Measurements from ENCODE around the gene NUDT21. TPM values are rescaled to one million over a fixed set of nuclear protein-coding genes. Genes with fewer than 3 reads are reported as not detected.

The NUDT21 gene
- total RNA-seq, 8 experiments from 2014 or later = 32.7 to 149 (median 109) TPM

DNA sequence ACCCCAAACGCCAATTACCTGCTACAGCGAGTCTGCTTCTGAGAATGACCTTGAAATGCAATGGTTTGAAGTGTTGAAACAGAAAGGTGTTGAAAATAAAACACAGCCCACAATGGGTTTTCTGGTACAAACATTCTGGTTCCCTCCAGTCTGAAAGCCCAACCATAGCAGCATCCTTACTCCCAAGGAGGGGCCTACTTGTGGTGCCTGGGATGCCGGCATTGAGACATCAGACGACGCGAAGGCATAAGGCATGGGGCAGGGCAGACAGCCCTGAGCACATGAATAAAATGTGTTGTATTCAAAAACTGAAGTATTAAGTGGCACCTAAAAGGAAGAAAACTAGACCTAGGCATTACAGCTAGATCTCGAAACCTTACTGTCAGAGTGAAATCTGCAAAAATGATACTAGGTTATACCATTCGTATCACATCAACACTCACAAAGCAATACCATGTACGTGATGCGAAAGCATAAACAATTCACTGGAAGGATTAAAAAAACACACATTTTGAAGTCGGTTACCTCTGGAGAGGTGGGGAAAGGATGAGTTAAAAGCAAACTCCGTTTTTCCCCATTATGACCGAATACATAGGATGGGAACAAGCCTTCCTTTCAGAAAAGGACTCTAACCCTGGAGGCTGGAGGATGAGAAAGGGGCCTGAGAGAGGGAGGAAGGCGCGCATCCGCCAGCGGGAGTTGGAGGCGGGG, 702 bp downstream of the NUDT21 start:
- in situ Hi-C loops (cut with MboI; ENCODE audit: low pct_unique_long_range_greater_than_20kb in 2 of 9, low sequenced_read_pairs in 9 of 9, unreplicated experiment in 9 of 9) = no loop called here
- ATAC-seq (replicated peaks in 6 of 8) = peak in 2 of 8 experiments; percentile 33 to 39
- H3K27ac ChIP-seq = peak overlapping the region; percentile 81 to 98
- WGBS, 10 experiments = 0 to 62% (median 5%) methylated on average over 1 to 15 of the region's 18 CpGs; no CpG with 5 or more reads in 2 of the 10 experiments
- H3K4me3 ChIP-seq = peak overlapping the region; percentile 83 to 97 (median 90)
- H3K4me1 ChIP-seq (replicated peaks in 1 of 2) = peaks cover 14 to 27% of the 10 kb centered on the region in 2 donors

DNA sequence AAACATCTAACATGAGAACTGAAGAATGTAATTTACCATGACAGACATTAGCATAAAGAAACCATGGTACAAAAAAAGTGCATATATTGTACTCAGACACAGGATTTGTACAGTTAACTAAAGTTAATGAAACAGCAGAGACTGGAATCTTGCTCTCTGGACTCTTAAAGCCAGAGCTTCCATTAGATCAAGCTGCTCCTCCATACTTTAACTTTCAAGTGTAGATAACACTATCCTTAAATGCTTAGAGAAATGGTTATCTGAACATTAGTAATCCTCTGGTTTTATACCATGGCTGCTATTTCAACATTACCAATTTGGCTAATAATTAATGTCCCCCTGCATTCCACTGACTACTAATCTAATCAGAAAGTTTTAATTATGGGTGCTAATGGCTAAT, 3.1 kb downstream of the NUDT21 start:
- no peak for ATAC-seq (replicated peaks in 6 of 8)
- Histone ChIP-seq H3K27ac (no peak overlapping the region), H3K4me1 (replicated peaks in 1 of 2) (peaks cover 14 to 27% of the 10 kb centered on the region in 2 donors), H3K4me3 (no peak overlapping the region)
- in situ Hi-C loops (cut with MboI; ENCODE audit: low pct_unique_long_range_greater_than_20kb in 2 of 9, low sequenced_read_pairs in 9 of 9, unreplicated experiment in 9 of 9) = no loop called here

DNA sequence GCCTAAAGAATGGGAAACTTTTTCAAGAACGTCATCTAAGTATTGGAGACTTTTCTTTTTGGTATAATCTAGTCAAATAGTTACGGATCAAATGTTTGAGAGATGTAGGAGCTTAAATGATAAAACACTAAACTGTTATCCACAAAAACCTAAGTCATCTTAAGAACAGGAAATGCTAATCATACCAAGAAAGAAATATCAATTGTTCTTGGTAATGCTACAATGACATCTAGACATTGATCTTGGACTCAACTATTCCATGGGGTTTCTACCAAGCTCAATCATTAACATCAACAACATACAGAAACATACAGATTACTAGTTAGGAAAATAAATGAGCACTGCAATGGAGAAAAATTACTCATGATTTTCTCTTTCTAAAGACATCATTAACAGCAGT, 3.8 kb downstream of the NUDT21 start:
- 42 to 100% (median 69%) methylated on average over 1 to 2 of the region's 2 CpGs; no CpG with 5 or more reads in 1 of the 10 experiments for WGBS, 10 experiments
- ATAC-seq (replicated peaks in 6 of 8) = no peak
- H3K4me1 ChIP-seq (replicated peaks in 1 of 2) = peaks cover 8 to 20% of the 10 kb centered on the region in 2 donors
- no peak overlapping the region for H3K27ac ChIP-seq
- H3K4me3 ChIP-seq = no peak overlapping the region
- in situ Hi-C loops (cut with MboI; ENCODE audit: low pct_unique_long_range_greater_than_20kb in 2 of 9, low sequenced_read_pairs in 9 of 9, unreplicated experiment in 9 of 9) = no loop called here

- H3K4me3 ChIP-seq = no peak overlapping the region
- in situ Hi-C loops (cut with MboI; ENCODE audit: low pct_unique_long_range_greater_than_20kb in 2 of 9, low sequenced_read_pairs in 9 of 9, unreplicated experiment in 9 of 9) = no loop called here
- H3K27ac ChIP-seq = no peak overlapping the region
- WGBS, 10 experiments = 80 to 100% (median 93%) methylated on average over 1 of the region's 1 CpG; no CpG with 5 or more reads in 6 of the 10 experiments
- no peak for ATAC-seq (replicated peaks in 6 of 8)
- H3K4me1 ChIP-seq (replicated peaks in 1 of 2) = no peaks in the 10 kb centered on the region
Observed at GRCh38 chr16:56438038-56438437, 13.1 kb downstream of the NUDT21 start.

DNA sequence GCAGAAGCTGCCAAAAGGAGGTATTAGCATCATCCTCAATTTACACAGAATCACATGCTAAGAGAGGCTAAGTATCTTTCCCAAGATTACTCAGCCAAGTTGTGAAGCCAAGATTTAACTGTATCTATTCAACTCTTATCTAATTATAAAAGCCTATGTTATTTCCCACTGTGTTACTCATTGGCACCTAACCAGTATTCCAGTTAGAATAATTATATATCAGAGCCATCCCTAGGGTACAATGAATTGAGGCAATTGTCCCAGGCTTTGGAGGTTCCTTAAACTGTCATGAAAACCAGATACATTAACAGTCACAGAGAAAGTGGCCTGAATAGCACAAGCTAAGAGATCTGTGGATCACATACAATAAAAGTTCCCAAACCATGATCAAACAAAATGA, 14.9 kb downstream of the NUDT21 start:
- ATAC-seq (replicated peaks in 6 of 8) = no peak
- Histone ChIP-seq H3K4me3 (no peak overlapping the region), H3K27ac (no peak overlapping the region), H3K4me1 (replicated peaks in 1 of 2) (no peaks in the 10 kb centered on the region)
- in situ Hi-C loops (cut with MboI; ENCODE audit: low pct_unique_long_range_greater_than_20kb in 2 of 9, low sequenced_read_pairs in 9 of 9, unreplicated experiment in 9 of 9) = no loop called here

DNA sequence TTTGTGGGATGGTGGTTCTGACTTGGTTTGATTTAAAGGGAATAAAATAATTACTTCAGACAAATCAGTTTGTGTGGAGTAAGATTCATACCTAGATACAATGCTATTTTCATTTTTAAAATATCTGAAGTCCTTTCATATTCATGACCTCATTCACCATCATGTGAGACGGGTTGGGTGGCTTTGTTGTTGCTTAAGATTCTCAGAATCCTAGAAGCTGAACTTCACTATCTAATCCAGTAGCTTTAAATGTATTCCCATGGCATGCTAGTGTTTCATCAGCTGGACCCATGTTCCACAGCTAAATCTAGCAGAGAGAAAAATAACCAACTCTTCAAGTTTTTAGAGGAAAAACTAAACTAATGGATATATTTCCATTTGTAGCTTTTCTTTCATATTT, 23.0 kb downstream of the NUDT21 start:
- Histone ChIP-seq H3K4me3 (no peak overlapping the region), H3K27ac (no peak overlapping the region), H3K4me1 (replicated peaks in 1 of 2) (peaks cover 8 to 17% of the 10 kb centered on the region in 2 donors)
- ATAC-seq (replicated peaks in 6 of 8) = no peak
- WGBS, 10 experiments = 78 to 89% (median 80%) methylated on average over 1 of the region's 1 CpG; no CpG with 5 or more reads in 3 of the 10 experiments
- in situ Hi-C loops (cut with MboI; ENCODE audit: low pct_unique_long_range_greater_than_20kb in 2 of 9, low sequenced_read_pairs in 9 of 9, unreplicated experiment in 9 of 9) = no loop called here

- ATAC-seq (replicated peaks in 6 of 8) = peak in 3 of 8 experiments; percentile 24 to 31 (median 24)
- Histone ChIP-seq H3K4me1 (replicated peaks in 1 of 2) (peaks cover 12 to 17% of the 10 kb centered on the region in 2 donors), H3K27ac (no peak overlapping the region), H3K4me3 (no peak overlapping the region)
- in situ Hi-C loops (cut with MboI; ENCODE audit: low pct_unique_long_range_greater_than_20kb in 2 of 9, low sequenced_read_pairs in 9 of 9, unreplicated experiment in 9 of 9) = no loop called here
- WGBS, 10 experiments = 0 to 100% (median 51%) methylated on average over 1 to 2 of the region's 4 CpGs; no CpG with 5 or more reads in 4 of the 10 experiments
Observed at GRCh38 chr16:56426585-56426984, 24.5 kb downstream of the NUDT21 start.

- peak; percentile 86 to 95 (median 92) for ATAC-seq (replicated peaks in 6 of 8)
- H3K27ac ChIP-seq = peak within 1 kb of the TSS; percentile 80 to 90
- peaks cover 12 to 17% of the 10 kb centered on the region in 2 donors for H3K4me1 ChIP-seq (replicated peaks in 1 of 2)
- in situ Hi-C loops (cut with MboI; ENCODE audit: low pct_unique_long_range_greater_than_20kb in 2 of 9, low sequenced_read_pairs in 9 of 9, unreplicated experiment in 9 of 9) = no loop called here
- 0% methylated on average over 4 of the region's 57 CpGs; no CpG with 5 or more reads in 9 of the 10 experiments for WGBS, 10 experiments
- peak within 1 kb of the TSS; percentile 80 to 97 (median 82) for H3K4me3 ChIP-seq
Observed at GRCh38 chr16:56425439-56425832, 25.7 kb downstream of the NUDT21 start, which contains the start of gene AMFR. AMFR (minus strand) TSS chr16:56425545; CDS start chr16:56425327, 218 bp downstream.

DNA sequence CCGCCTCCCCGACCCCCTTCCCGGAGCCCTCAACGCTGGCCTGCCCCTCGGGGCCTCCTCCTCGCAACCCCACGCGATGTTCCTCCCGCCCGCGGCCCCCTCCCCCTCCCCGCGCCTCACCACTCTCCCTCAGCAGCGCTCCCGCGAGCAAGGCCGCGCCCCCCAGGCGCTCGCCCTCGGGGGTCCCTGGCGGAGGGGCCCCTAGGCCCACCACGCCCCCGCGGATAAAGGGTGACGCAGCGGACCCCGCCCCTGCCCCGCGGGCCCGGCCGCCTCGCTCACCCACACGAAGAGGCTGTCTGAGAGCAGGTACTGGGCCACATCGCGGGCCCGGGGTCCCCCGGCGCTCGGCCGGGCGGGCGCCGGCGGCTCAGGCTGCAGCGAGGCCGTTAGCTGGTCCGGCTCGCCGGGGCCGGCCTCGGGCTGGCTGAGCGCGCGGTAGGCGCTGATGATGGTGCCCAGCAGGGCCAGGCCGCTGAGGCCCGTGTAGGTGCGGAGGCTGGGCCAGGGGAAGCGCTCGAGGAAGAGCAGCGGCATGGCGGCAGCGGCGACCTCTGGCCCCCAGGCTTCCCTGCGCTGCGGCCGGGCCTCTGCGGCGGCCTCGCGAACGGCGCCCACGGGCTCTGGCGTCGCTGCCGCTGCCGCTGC, 26.2 kb downstream of the NUDT21 start:
- ATAC-seq (replicated peaks in 6 of 8) = peak; percentile 33 to 69 (median 64)
- Histone ChIP-seq H3K27ac (peak overlapping the region; percentile 80 to 90), H3K4me3 (peak overlapping the region; percentile 80 to 97 (median 82)), H3K4me1 (replicated peaks in 1 of 2) (peaks cover 12 to 17% of the 10 kb centered on the region in 2 donors)
- WGBS, 10 experiments = 0 to 23% methylated on average over 5 to 16 of the region's 79 CpGs; no CpG with 5 or more reads in 8 of the 10 experiments
- in situ Hi-C loops (cut with MboI; ENCODE audit: low pct_unique_long_range_greater_than_20kb in 2 of 9, low sequenced_read_pairs in 9 of 9, unreplicated experiment in 9 of 9) = no loop called here

- peak in 3 of 8 experiments; percentile 1 to 3 (median 3) for ATAC-seq (replicated peaks in 6 of 8)
- WGBS, 10 experiments = 0 to 17% (median 0%) methylated on average over 1 to 10 of the region's 16 CpGs; no CpG with 5 or more reads in 3 of the 10 experiments
- Histone ChIP-seq H3K27ac (peak overlapping the region in 1 of 2 donors; percentile 90), H3K4me1 (replicated peaks in 1 of 2) (peaks cover 12 to 17% of the 10 kb centered on the region in 2 donors), H3K4me3 (peak overlapping the region; percentile 80 to 97 (median 82))
- in situ Hi-C loops (cut with MboI; ENCODE audit: low pct_unique_long_range_greater_than_20kb in 2 of 9, low sequenced_read_pairs in 9 of 9, unreplicated experiment in 9 of 9) = no loop called here
Observed at GRCh38 chr16:56424404-56424764, 26.7 kb downstream of the NUDT21 start.

- H3K4me1 ChIP-seq (replicated peaks in 1 of 2) = peaks cover 12 to 17% of the 10 kb centered on the region in 2 donors
- in situ Hi-C loops (cut with MboI; ENCODE audit: low pct_unique_long_range_greater_than_20kb in 2 of 9, low sequenced_read_pairs in 9 of 9, unreplicated experiment in 9 of 9) = no loop called here
- peak overlapping the region; percentile 80 to 97 (median 82) for H3K4me3 ChIP-seq
- no peak overlapping the region for H3K27ac ChIP-seq
- WGBS, 10 experiments = 3 to 73% (median 30%) methylated on average over 1 to 7 of the region's 7 CpGs
- no peak for ATAC-seq (replicated peaks in 6 of 8)
Observed at GRCh38 chr16:56423584-56424403, 27.3 kb downstream of the NUDT21 start.

DNA sequence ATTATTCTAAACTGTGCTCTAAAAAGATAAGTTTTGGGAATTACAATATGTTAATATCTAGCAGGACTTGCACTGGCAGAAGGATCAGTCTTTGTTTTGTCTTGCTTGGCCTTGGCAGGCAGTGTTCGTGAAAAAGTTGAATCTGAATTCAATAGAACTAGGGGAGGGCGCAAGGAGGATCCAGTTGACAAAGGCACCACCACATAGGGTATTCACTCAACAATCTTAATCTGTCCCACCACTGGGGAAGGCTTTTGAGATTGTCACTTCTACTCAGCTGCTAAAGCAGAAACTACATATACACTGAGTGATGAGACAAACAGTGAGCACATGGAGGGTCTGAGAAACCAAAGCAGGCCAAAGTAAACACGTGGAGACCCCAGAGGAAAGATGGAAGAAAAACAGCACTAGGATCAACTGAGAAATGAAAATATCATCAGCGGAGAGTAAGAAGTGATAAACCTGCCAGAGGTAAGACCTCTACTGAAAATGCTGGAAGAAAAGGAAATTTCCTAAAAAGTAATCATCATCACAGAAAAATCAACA, 28.2 kb downstream of the NUDT21 start:
- WGBS, 10 experiments = 60 to 100% (median 75%) methylated on average over 2 to 4 of the region's 4 CpGs; no CpG with 5 or more reads in 1 of the 10 experiments
- Histone ChIP-seq H3K27ac (no peak overlapping the region), H3K4me1 (replicated peaks in 1 of 2) (peaks cover 12 to 17% of the 10 kb centered on the region in 2 donors), H3K4me3 (peak overlapping the region in 1 of 5 donors; percentile 89)
- in situ Hi-C loops (cut with MboI; ENCODE audit: low pct_unique_long_range_greater_than_20kb in 2 of 9, low sequenced_read_pairs in 9 of 9, unreplicated experiment in 9 of 9) = no loop called here
- ATAC-seq (replicated peaks in 6 of 8) = no peak
